DOHH2 (cell line): Measurements from ENCODE around the gene VSIR.

ENCODE experiments used
- CTCF ChIP-seq: fragments of 200-600 bp; sonication (generic); IDR thresholded peaks from one replicate; pipeline ENCODE4 v1.5.1; 2014; ENCODE audit warnings: antibody characterized with exemption, mild to moderate bottlenecking, low read depth, low read length; ENCODE audit not compliant: poor library complexity, severe bottlenecking
- EZH2phosphoT487 ChIP-seq: fragments of 200-600 bp; sonication (generic); IDR thresholded peaks from 2 replicates; pipeline ENCODE4 v1.6.1; 2017; ENCODE audit warnings: borderline replicate concordance, mild to moderate bottlenecking, antibody characterized with exemption, low read length, moderate library complexity, mixed read lengths

DNA sequence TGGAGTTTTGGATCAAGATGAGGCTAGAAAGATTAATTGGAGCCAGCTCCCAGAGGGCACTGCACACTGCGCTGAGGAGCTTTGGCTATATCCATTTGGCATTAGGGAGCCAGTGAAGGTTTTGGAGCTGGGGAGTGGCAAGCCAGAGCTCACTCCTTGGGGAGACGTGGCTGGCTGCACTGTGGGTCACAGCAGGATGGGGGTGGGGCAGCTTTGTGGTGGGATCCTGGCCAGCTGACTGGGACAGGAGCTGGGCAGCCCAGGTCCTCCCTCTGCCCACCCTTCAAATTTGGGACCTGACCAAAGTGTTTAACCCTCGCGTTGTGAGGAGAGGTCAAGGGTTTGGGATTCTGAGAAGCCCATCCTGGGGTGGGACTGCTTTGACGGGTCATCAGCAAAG lies 58.7 kb downstream of the VSIR start:
- TF ChIP-seq CTCF, result no peak
- no peak for TF ChIP-seq EZH2phosphoT487
